Measurements from ENCODE around the gene OLFML1. TPM values are rescaled to one million over a fixed set of nuclear protein-coding genes. Genes with fewer than 3 reads are reported as not detected.

The OLFML1 gene
- total RNA-seq: not detected

DNA sequence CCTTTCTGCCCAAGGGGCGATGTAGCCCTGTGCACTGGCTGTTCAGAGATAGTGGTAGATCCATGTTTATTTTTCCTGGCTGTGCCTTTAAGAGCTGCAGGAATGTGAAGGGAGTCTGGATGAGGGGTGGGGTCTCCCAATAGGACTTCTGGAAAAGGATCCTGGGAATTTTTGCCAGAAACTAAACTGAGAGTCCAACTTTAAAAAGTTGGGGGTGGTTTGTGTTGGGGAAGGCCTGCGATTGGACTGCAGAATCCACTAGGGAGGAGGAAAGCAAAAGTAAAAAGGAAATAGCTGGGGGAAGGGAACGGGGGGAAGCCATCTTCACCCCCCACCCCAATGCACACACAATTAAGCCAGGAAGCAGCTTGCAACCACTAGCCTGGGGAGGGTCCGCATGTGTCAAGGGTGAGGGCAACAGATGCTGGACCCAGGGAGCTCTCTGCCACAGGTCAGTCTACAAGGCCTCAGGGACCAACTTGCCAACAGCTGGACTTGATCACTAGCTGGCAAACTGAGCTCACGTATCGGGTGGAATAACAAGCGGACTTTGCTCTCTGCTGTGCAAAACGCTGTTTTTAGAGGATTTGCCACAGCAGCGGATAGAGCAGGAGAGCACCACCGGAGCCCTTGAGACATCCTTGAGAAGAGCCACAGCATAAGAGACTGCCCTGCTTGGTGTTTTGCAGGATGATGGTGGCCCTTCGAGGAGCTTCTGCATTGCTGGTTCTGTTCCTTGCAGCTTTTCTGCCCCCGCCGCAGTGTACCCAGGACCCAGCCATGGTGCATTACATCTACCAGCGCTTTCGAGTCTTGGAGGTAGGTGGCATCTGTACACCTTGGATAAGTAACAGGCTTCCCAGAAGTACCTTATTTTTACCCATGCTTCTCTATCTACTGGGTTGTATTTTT is at the start of gene OLFML1:
OLFML1 (plus strand) TSS at position 321 of the 912 bp plus-strand sequence; CDS start at position 691, 370 bp downstream.
- ATAC-seq (replicated peaks): no peak
- Mint-ChIP-seq H3K27me3 (no peaks in the 10 kb centered on the region), H3K4me1 (no peaks in the 10 kb centered on the region), H3K27ac (no peak within 1 kb of the TSS), H3K9me3 (no peaks in the 10 kb centered on the region), H3K4me3 (no peak within 1 kb of the TSS), H3K36me3 (ENCODE audit: low read depth) (no peaks in the 10 kb centered on the region)

DNA sequence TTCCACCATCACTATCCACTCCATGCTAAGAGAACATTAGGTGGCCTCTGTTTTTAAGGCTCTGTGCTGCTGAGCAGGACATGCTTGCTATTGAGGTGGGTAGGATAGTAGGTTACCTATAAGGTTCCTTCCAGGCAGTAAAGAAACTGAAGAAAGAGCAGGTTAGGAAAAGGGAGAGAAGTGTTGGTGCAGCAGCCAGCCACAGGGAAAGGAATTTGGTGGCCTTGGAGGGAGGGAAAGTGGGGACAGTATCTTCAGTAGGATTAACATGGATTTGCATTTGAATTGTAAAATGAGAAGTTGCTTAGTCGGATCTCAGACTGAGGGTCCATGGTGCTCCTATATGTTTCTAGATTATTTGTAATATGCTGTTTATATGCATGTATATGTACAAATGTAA is 49.2 kb upstream of the OLFML1 start:
- H3K27ac Mint-ChIP-seq: peak overlapping the region; percentile 94
- H3K27me3 Mint-ChIP-seq: no peaks in the 10 kb centered on the region
- H3K4me3 Mint-ChIP-seq: peak overlapping the region; percentile 70
- no peaks in the 10 kb centered on the region for H3K9me3 Mint-ChIP-seq
- ATAC-seq (replicated peaks): no peak
- no peaks in the 10 kb centered on the region for H3K36me3 Mint-ChIP-seq (ENCODE audit: low read depth)
- peaks cover 12% of the 10 kb centered on the region for H3K4me1 Mint-ChIP-seq

DNA sequence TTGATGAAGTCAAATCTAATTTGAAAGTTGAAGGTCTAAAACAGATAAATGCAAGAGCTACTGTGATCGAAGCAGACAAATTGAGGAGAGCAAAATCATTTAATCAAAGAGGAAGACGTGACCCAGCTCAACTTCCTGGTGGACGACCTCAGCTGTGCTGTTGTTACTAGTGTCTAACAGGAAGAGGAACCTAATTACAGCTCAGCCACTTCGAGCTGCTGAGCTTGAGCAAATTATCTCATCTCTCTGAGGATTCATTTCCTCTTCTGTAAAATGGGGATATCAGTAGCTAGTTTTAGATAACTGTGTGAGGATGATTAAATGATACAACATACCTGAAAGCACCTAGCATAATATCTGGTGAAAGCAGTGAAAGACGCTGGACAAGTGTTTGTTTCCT is 48.6 kb upstream of the OLFML1 start:
- H3K36me3 Mint-ChIP-seq (ENCODE audit: low read depth): no peaks in the 10 kb centered on the region
- no peaks in the 10 kb centered on the region for H3K27me3 Mint-ChIP-seq
- ATAC-seq (replicated peaks): peak; percentile 82
- peaks cover 12% of the 10 kb centered on the region for H3K4me1 Mint-ChIP-seq
- no peaks in the 10 kb centered on the region for H3K9me3 Mint-ChIP-seq
- H3K27ac Mint-ChIP-seq: peak overlapping the region; percentile 94
- peak overlapping the region; percentile 70 for H3K4me3 Mint-ChIP-seq

DNA sequence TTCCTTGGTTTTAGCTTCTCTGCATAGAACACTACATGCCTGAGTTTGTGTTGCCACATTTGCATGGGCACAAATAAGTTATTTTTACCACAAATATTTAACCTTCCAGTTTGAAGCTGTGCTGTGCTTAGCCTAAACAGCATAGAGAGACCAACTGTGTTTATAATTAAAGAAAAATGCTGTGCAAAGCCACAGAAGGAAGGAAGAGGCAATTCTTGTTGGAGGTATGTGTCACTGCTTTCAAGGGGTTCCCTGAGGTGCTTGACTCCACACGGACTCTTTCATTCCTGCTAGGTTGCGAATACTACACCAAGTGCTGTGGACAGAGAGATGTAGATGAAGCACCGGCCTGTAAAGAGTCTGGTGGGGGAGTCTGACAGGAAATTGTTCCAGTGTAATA is 47.6 kb upstream of the OLFML1 start:
- no peak overlapping the region for H3K4me3 Mint-ChIP-seq
- no peaks in the 10 kb centered on the region for H3K9me3 Mint-ChIP-seq
- H3K36me3 Mint-ChIP-seq (ENCODE audit: low read depth): no peaks in the 10 kb centered on the region
- no peak for ATAC-seq (replicated peaks)
- no peaks in the 10 kb centered on the region for H3K27me3 Mint-ChIP-seq
- no peak overlapping the region for H3K27ac Mint-ChIP-seq
- peaks cover 12% of the 10 kb centered on the region for H3K4me1 Mint-ChIP-seq

- H3K27me3 Mint-ChIP-seq: no peaks in the 10 kb centered on the region
- H3K9me3 Mint-ChIP-seq: no peaks in the 10 kb centered on the region
- H3K4me3 Mint-ChIP-seq: no peak overlapping the region
- no peak for ATAC-seq (replicated peaks)
- peaks cover 12% of the 10 kb centered on the region for H3K4me1 Mint-ChIP-seq
- H3K27ac Mint-ChIP-seq: no peak overlapping the region
- no peaks in the 10 kb centered on the region for H3K36me3 Mint-ChIP-seq (ENCODE audit: low read depth)
Observed at GRCh38 chr11:7439746-7440320, 45.5 kb upstream of the OLFML1 start.

DNA sequence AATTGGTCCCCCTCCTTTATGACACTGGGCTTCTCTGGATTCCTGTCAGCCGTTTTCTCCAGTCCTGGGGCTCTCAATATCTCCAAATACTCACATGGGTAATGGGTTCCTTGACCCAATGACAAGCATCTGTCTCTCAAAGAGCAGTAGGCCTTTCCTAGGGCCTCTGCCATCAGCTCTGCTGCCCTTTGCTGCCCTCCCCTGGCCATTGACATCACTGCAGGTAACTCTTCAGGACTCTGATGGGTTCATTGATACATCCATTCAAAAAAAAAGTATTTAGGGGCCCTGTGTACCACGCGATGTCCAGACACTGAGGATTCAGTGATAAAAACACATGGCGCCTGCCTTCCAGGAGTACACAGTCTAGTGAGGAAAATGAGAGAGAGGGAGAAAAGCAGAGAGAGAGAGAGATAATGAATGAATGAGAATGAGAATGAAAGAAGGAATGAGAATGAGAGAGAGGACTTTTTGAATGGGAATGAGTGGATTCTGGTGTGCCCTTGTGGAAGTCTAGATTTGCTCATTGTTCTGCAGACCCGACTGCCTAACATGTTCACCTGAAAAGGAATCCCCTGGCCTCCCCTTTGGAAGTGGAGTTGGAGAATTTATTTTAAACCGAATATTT is 42.6 kb upstream of the OLFML1 start:
- Mint-ChIP-seq H3K27me3 (peaks cover 3% of the 10 kb centered on the region), H3K9me3 (no peaks in the 10 kb centered on the region), H3K27ac (no peak overlapping the region), H3K4me3 (no peak overlapping the region), H3K4me1 (no peaks in the 10 kb centered on the region), H3K36me3 (ENCODE audit: low read depth) (no peaks in the 10 kb centered on the region)
- peak; percentile 81 for ATAC-seq (replicated peaks)

- Mint-ChIP-seq H3K27me3 (peaks cover 3% of the 10 kb centered on the region), H3K9me3 (no peaks in the 10 kb centered on the region), H3K27ac (no peak overlapping the region), H3K4me3 (no peak overlapping the region), H3K36me3 (ENCODE audit: low read depth) (no peaks in the 10 kb centered on the region), H3K4me1 (no peaks in the 10 kb centered on the region)
- no peak for ATAC-seq (replicated peaks)
Observed at GRCh38 chr11:7444091-7444981, 41.0 kb upstream of the OLFML1 start.

- Mint-ChIP-seq H3K9me3 (no peaks in the 10 kb centered on the region), H3K4me3 (no peak overlapping the region), H3K36me3 (ENCODE audit: low read depth) (no peaks in the 10 kb centered on the region)
Observed at GRCh38 chr11:7445564-7445963, 39.7 kb upstream of the OLFML1 start.

GRCh38 chr11:7448201-7448600 is 37.1 kb upstream of the OLFML1 start:
- ATAC-seq (replicated peaks): no peak
- no peaks in the 10 kb centered on the region for H3K36me3 Mint-ChIP-seq (ENCODE audit: low read depth)

More at GRCh38 chr11:7445564-7445963, 39.7 kb upstream of the OLFML1 start:
- no peaks in the 10 kb centered on the region for H3K4me1 Mint-ChIP-seq
- no peak for ATAC-seq (replicated peaks)
- no peak overlapping the region for H3K27ac Mint-ChIP-seq
- H3K27me3 Mint-ChIP-seq: peaks cover 3% of the 10 kb centered on the region

DNA sequence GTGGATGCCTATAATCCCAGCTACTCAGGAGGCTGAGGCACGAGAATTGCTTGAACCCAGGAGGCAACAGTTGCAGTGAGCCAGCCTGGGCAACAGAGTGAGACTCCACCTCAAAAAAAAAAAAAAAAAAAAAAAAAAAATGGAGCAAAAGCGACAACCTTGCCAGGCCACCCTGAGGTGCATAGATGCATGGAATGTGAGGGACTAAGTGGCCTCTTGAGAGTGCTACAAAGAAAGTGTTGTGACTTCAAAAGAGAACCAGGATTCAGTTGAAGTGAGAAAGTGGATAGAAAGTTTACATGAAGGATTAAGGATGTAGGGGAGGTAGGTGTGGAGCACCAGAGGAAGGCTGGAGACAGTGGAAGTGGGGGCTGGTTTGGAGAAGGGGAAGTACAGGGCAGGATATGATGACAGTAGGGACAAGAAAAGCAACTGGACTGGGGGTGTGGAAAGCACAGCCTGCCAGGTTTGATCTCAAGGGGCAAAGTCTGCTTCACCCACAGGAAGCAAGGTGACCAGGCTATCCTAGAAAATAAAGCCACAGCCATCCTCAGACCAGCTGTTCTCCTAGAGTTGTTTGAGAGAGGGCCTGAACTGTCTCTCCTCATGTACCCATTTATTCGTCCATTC is 36.0 kb upstream of the OLFML1 start:
- ATAC-seq (replicated peaks): no peak
- peaks cover 3% of the 10 kb centered on the region for H3K27me3 Mint-ChIP-seq
- no peaks in the 10 kb centered on the region for H3K9me3 Mint-ChIP-seq
- H3K36me3 Mint-ChIP-seq (ENCODE audit: low read depth): no peaks in the 10 kb centered on the region
- no peak overlapping the region for H3K27ac Mint-ChIP-seq
- H3K4me1 Mint-ChIP-seq: no peaks in the 10 kb centered on the region
- H3K4me3 Mint-ChIP-seq: no peak overlapping the region

More at GRCh38 chr11:7448201-7448600, 37.1 kb upstream of the OLFML1 start:
- Mint-ChIP-seq H3K27ac (no peak overlapping the region), H3K4me1 (no peaks in the 10 kb centered on the region), H3K27me3 (peaks cover 3% of the 10 kb centered on the region), H3K9me3 (no peaks in the 10 kb centered on the region), H3K4me3 (no peak overlapping the region)

- no peak for ATAC-seq (replicated peaks)
- H3K9me3 Mint-ChIP-seq: no peaks in the 10 kb centered on the region
- no peak overlapping the region for H3K27ac Mint-ChIP-seq
- no peaks in the 10 kb centered on the region for H3K36me3 Mint-ChIP-seq (ENCODE audit: low read depth)
- no peaks in the 10 kb centered on the region for H3K4me1 Mint-ChIP-seq
- H3K4me3 Mint-ChIP-seq: no peak overlapping the region
- H3K27me3 Mint-ChIP-seq: peaks cover 3% of the 10 kb centered on the region
Observed at GRCh38 chr11:7449841-7450214, 35.5 kb upstream of the OLFML1 start.

- H3K27ac Mint-ChIP-seq: no peak overlapping the region
- no peaks in the 10 kb centered on the region for H3K9me3 Mint-ChIP-seq
- H3K4me3 Mint-ChIP-seq: no peak overlapping the region
- H3K36me3 Mint-ChIP-seq (ENCODE audit: low read depth): no peaks in the 10 kb centered on the region
- H3K4me1 Mint-ChIP-seq: no peaks in the 10 kb centered on the region
- no peak for ATAC-seq (replicated peaks)
- no peaks in the 10 kb centered on the region for H3K27me3 Mint-ChIP-seq
Observed at GRCh38 chr11:7450836-7451235, 34.5 kb upstream of the OLFML1 start.

DNA sequence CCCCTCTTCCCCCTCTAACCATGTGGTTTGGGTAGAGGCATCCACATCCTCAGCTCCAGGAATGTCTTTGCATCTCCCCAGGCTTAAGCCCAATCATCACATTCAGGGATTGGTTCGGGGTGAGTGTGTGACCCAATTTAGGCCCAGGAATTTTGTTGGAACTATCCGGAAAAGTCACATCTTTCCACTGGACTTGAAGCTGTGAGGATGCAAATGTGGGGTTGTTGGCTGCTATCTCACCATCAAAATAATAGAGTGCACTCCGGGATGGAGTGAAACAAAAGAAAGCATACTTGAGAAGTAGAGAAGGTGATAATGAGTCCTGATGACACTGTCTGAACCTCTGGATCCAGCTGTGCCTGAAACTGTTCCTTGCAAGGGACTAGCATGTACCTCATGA is 33.8 kb upstream of the OLFML1 start:
- Mint-ChIP-seq H3K27me3 (no peaks in the 10 kb centered on the region), H3K4me3 (no peak overlapping the region), H3K9me3 (no peaks in the 10 kb centered on the region), H3K27ac (no peak overlapping the region), H3K36me3 (ENCODE audit: low read depth) (no peaks in the 10 kb centered on the region), H3K4me1 (no peaks in the 10 kb centered on the region)
- no peak for ATAC-seq (replicated peaks)
